Stimulated activated CD4-positive, alpha-beta T cell treated with anti-CD3 and anti-CD28 coated beads, Interleukin-15, amount 100 ng/mL, for 48 hours (primary cell): ENCODE data around the gene CITED2.
A peak's percentile ranks its signal among the peaks of the same experiment; 100 is the strongest.

Source experiments
- DNase-seq, 2 donors: peaks; one replicate each; pipeline ENCODE4 v3.0.0-alpha.2; 2020; ENCODE audit warnings: low read depth in 2 of 2

CITED2 gene

GRCh38 chr6:139330306-139330705 lies 44.1 kb downstream of the CITED2 start:
- no peak for DNase-seq

- DNase-seq = no peak
Observed at GRCh38 chr6:139329224-139329623, 45.2 kb downstream of the CITED2 start.

GRCh38 chr6:139327038-139327437 lies 47.4 kb downstream of the CITED2 start:
- no peak for DNase-seq

- no peak for DNase-seq
Observed at GRCh38 chr6:139325686-139326085, 48.8 kb downstream of the CITED2 start.

- DNase-seq = no peak
Observed at GRCh38 chr6:139325125-139325524, 49.3 kb downstream of the CITED2 start.

GRCh38 chr6:139324301-139324555 lies 50.2 kb downstream of the CITED2 start:
- DNase-seq = no peak

- peak; percentile 49 to 65 for DNase-seq
Observed at GRCh38 chr6:139323511-139324300, 50.7 kb downstream of the CITED2 start.
